HFFc6 (cell line): ENCODE results near the gene NCAN. TPM values are rescaled to one million over a fixed set of nuclear protein-coding genes. Genes with fewer than 3 reads are reported as not detected.
"Not testable (repeated sequence)": the region's sequence is repeated elsewhere in the genome, so short reads cannot be mapped to it uniquely, and the experiment has no call there.

Experiments
- DNase-seq: peaks from one replicate; pipeline ENCODE4 v3.0.0-alpha.2; 2018
- H3K27ac Mint-ChIP-seq: 2 replicates; pipeline ENCODE4 v1.8.0; 2020; ENCODE audit warnings: mild to moderate bottlenecking, mixed read lengths
- H3K27me3 Mint-ChIP-seq: 2 replicates; pipeline ENCODE4 v1.8.0; 2021; ENCODE audit warnings: mild to moderate bottlenecking, moderate library complexity, mixed read lengths; ENCODE audit not compliant: insufficient read depth
- H3K36me3 Mint-ChIP-seq: 2 replicates; pipeline ENCODE4 v1.8.0; 2021; ENCODE audit warnings: low read depth, mixed read lengths
- H3K4me1 Mint-ChIP-seq: 2 replicates; pipeline ENCODE4 v1.8.0; 2020; ENCODE audit warnings: low read depth, mixed read lengths
- H3K4me3 Mint-ChIP-seq: 2 replicates; pipeline ENCODE4 v1.8.0; 2020; ENCODE audit warnings: mild to moderate bottlenecking, moderate library complexity, mixed read lengths
- H3K9me3 Mint-ChIP-seq: 2 replicates; pipeline ENCODE4 v1.8.0; 2020; ENCODE audit warnings: mild to moderate bottlenecking, mixed read lengths
- CTCF ChIP-seq: fragments of 200-600 bp; sonication (generic); IDR thresholded peaks from 2 replicates; pipeline ENCODE4 v1.5.0; 2021; ENCODE audit warnings: antibody characterized with exemption, mild to moderate bottlenecking
- total RNA-seq, 6 experiments: library from RNA; stranded (reverse); fragmentation: NEBNext Ultra II Directional; extraction: Animal tissue kit (Norgen Biotek cat#: 25700); gene quantifications; 2 replicates in 1 of 6; 3 replicates in 5 of 6; pipeline ENCODE4 v1.2.3, GENCODE V29; 2021

Gene NCAN
- total RNA-seq, 6 experiments from 2014 or later: not detected

- no peak for DNase-seq
- Mint-ChIP-seq H3K36me3 (no peaks in the 10 kb centered on the region), H3K4me3 (no peak within 1 kb of the TSS), H3K9me3 (no peaks in the 10 kb centered on the region), H3K4me1 (no peaks in the 10 kb centered on the region), H3K27me3 (no peaks in the 10 kb centered on the region; the same call in 1 of the 2 replicates), H3K27ac (no peak within 1 kb of the TSS)
- TF ChIP-seq CTCF: no peak
Observed at GRCh38 chr19:19170053-19170872, 41.5 kb upstream of the NCAN start, which contains the start of gene MEF2B. TSS of gene MEF2B (minus strand) at chr19:19170263. CDS start at chr19:19150735, 19,528 bp downstream.

- no peaks in the 10 kb centered on the region; the same call in 1 of the 2 replicates for H3K27me3 Mint-ChIP-seq
- TF ChIP-seq CTCF: no peak
- no peak overlapping the region for H3K27ac Mint-ChIP-seq
- H3K36me3 Mint-ChIP-seq: no peaks in the 10 kb centered on the region
- H3K9me3 Mint-ChIP-seq: no peaks in the 10 kb centered on the region
- H3K4me1 Mint-ChIP-seq: no peaks in the 10 kb centered on the region
- no peak overlapping the region for H3K4me3 Mint-ChIP-seq
- DNase-seq: no peak
Observed at GRCh38 chr19:19170873-19171672, 40.7 kb upstream of the NCAN start.

GRCh38 chr19:19171821-19172532, 39.8 kb upstream of the NCAN start:
- TF ChIP-seq CTCF: no peak
- no peaks in the 10 kb centered on the region for H3K4me1 Mint-ChIP-seq
- no peak overlapping the region for H3K4me3 Mint-ChIP-seq
- H3K9me3 Mint-ChIP-seq: no peaks in the 10 kb centered on the region
- H3K27me3 Mint-ChIP-seq: no peaks in the 10 kb centered on the region; the same call in 1 of the 2 replicates
- H3K36me3 Mint-ChIP-seq: peaks cover 3% of the 10 kb centered on the region; the same call in 1 of the 2 replicates
- DNase-seq: no peak
- H3K27ac Mint-ChIP-seq: no peak overlapping the region

GRCh38 chr19:19173243-19173642, 38.5 kb upstream of the NCAN start:
- H3K9me3 Mint-ChIP-seq, H3K4me1 Mint-ChIP-seq, H3K4me3 Mint-ChIP-seq, H3K27me3 Mint-ChIP-seq, H3K36me3 Mint-ChIP-seq, DNase-seq, H3K27ac Mint-ChIP-seq: not testable (repeated sequence)

GRCh38 chr19:19176950-19177349, 34.8 kb upstream of the NCAN start:
- Mint-ChIP-seq H3K4me3 (no peak overlapping the region), H3K36me3 (peaks cover 20% of the 10 kb centered on the region), H3K27ac (no peak overlapping the region), H3K4me1 (no peaks in the 10 kb centered on the region), H3K9me3 (no peaks in the 10 kb centered on the region; the same call in 1 of the 2 replicates), H3K27me3 (no peaks in the 10 kb centered on the region; the same call in 1 of the 2 replicates)
- no peak for TF ChIP-seq CTCF
- DNase-seq: no peak
